ENCODE measurements around the gene EFCAB6.

EFCAB6 gene

GRCh38 chr22:43625242-43625641 is 186.9 kb downstream of the EFCAB6 start:
- no peak for TF ChIP-seq CTCF (IDR thresholded peaks at IDR 0.05; ENCODE audit: insufficient read depth, low read length, poor library complexity, severe bottlenecking)
- Histone ChIP-seq H3K27me3 (replicated peaks; ENCODE audit: control insufficient read depth, insufficient read depth, low read length) (no peaks in the 10 kb centered on the region; the same call in 1 of the 2 replicates), H3K36me3 (ENCODE audit: control insufficient read depth, insufficient read depth, low read length) (no peaks in the 10 kb centered on the region), H3K4me3 (replicated peaks; ENCODE audit: low read depth, low read length) (no peak overlapping the region)
- DNase-seq (ENCODE audit: extremely low read depth, insufficient read length) = no peak

- H3K36me3 ChIP-seq (ENCODE audit: control insufficient read depth, insufficient read depth, low read length) = no peaks in the 10 kb centered on the region
- peak; percentile 11 for TF ChIP-seq CTCF (IDR thresholded peaks at IDR 0.05; ENCODE audit: insufficient read depth, low read length, poor library complexity, severe bottlenecking)
- no peak for DNase-seq (ENCODE audit: extremely low read depth, insufficient read length)
- H3K27me3 ChIP-seq (replicated peaks; ENCODE audit: control insufficient read depth, insufficient read depth, low read length) = no peaks in the 10 kb centered on the region; the same call in 1 of the 2 replicates
- no peak overlapping the region for H3K4me3 ChIP-seq (replicated peaks; ENCODE audit: low read depth, low read length)
Measured at GRCh38 chr22:43624144-43624998, 187.7 kb downstream of the EFCAB6 start.

GRCh38 chr22:43622886-43623285 is 189.2 kb downstream of the EFCAB6 start:
- Histone ChIP-seq H3K4me3 (replicated peaks; ENCODE audit: low read depth, low read length) (no peak overlapping the region), H3K27me3 (replicated peaks; ENCODE audit: control insufficient read depth, insufficient read depth, low read length) (no peaks in the 10 kb centered on the region; the same call in 1 of the 2 replicates), H3K36me3 (ENCODE audit: control insufficient read depth, insufficient read depth, low read length) (no peaks in the 10 kb centered on the region)
- DNase-seq (ENCODE audit: extremely low read depth, insufficient read length) = no peak
- no peak for TF ChIP-seq CTCF (IDR thresholded peaks at IDR 0.05; ENCODE audit: insufficient read depth, low read length, poor library complexity, severe bottlenecking)

GRCh38 chr22:43620197-43620596 is 191.9 kb downstream of the EFCAB6 start:
- Histone ChIP-seq H3K4me3 (replicated peaks; ENCODE audit: low read depth, low read length) (no peak overlapping the region), H3K27me3 (replicated peaks; ENCODE audit: control insufficient read depth, insufficient read depth, low read length) (no peaks in the 10 kb centered on the region; the same call in 1 of the 2 replicates), H3K36me3 (ENCODE audit: control insufficient read depth, insufficient read depth, low read length) (no peaks in the 10 kb centered on the region)
- TF ChIP-seq CTCF (IDR thresholded peaks at IDR 0.05; ENCODE audit: insufficient read depth, low read length, poor library complexity, severe bottlenecking) = no peak
- DNase-seq (ENCODE audit: extremely low read depth, insufficient read length) = no peak

- Histone ChIP-seq H3K27me3 (replicated peaks; ENCODE audit: control insufficient read depth, insufficient read depth, low read length) (no peaks in the 10 kb centered on the region; the same call in 1 of the 2 replicates), H3K36me3 (ENCODE audit: control insufficient read depth, insufficient read depth, low read length) (no peaks in the 10 kb centered on the region), H3K4me3 (replicated peaks; ENCODE audit: low read depth, low read length) (no peak overlapping the region)
- no peak for TF ChIP-seq CTCF (IDR thresholded peaks at IDR 0.05; ENCODE audit: insufficient read depth, low read length, poor library complexity, severe bottlenecking)
- DNase-seq (ENCODE audit: extremely low read depth, insufficient read length) = no peak
Measured at GRCh38 chr22:43618517-43618916, 193.6 kb downstream of the EFCAB6 start.

Measured in GM06990 (cell line).